ENCODE measurements around the gene PSAP.

DNA sequence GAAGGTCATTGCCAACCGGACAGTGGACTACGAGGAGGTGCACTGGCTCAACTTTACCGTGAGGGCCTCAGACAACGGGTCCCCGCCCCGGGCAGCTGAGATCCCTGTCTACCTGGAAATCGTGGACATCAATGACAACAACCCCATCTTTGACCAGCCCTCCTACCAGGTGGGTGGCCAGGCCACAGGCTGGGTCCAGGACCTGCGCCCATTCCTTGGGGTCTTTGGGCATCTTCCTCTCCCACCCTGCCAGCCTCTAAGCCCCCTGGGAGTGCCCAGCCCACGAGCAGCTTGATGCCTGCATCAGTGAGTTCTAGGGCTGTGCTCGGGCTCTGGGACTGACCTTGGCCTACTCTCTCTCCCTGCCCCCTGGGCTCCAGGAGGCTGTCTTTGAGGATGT lies 51.9 kb downstream of the PSAP start:
- TF ChIP-seq, protein P1, sequence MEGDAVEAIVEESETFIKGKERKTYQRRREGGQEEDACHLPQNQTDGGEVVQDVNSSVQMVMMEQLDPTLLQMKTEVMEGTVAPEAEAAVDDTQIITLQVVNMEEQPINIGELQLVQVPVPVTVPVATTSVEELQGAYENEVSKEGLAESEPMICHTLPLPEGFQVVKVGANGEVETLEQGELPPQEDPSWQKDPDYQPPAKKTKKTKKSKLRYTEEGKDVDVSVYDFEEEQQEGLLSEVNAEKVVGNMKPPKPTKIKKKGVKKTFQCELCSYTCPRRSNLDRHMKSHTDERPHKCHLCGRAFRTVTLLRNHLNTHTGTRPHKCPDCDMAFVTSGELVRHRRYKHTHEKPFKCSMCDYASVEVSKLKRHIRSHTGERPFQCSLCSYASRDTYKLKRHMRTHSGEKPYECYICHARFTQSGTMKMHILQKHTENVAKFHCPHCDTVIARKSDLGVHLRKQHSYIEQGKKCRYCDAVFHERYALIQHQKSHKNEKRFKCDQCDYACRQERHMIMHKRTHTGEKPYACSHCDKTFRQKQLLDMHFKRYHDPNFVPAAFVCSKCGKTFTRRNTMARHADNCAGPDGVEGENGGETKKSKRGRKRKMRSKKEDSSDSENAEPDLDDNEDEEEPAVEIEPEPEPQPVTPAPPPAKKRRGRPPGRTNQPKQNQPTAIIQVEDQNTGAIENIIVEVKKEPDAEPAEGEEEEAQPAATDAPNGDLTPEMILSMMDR (IDR thresholded peaks at IDR 0.05) = no peak
- TF ChIP-seq EZH2 (IDR thresholded peaks at IDR 0.05) (no peak), EZH2phosphoT487 (IDR thresholded peaks at IDR 0.05) (no peak)
